ENCODE data around the gene WLS.

DNA sequence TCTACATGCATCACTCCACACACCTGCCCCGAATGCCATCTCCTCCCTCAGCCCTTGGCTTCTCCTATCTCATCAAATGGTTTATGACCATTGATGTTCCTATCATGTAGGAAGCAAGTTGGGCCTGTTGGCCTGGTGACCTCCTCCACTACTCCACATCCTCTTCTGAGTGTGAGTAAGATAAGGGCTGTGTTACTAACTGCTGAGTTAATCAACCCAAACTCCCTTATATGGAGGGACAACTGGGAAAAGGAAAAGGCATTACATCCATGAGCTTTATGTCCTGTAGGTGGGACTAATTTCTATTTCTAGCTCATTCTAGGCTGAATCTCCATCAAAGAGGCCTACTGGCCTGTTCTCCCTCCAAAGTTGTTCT, 57.6 kb downstream of the WLS start:
- TF ChIP-seq, protein P1, sequence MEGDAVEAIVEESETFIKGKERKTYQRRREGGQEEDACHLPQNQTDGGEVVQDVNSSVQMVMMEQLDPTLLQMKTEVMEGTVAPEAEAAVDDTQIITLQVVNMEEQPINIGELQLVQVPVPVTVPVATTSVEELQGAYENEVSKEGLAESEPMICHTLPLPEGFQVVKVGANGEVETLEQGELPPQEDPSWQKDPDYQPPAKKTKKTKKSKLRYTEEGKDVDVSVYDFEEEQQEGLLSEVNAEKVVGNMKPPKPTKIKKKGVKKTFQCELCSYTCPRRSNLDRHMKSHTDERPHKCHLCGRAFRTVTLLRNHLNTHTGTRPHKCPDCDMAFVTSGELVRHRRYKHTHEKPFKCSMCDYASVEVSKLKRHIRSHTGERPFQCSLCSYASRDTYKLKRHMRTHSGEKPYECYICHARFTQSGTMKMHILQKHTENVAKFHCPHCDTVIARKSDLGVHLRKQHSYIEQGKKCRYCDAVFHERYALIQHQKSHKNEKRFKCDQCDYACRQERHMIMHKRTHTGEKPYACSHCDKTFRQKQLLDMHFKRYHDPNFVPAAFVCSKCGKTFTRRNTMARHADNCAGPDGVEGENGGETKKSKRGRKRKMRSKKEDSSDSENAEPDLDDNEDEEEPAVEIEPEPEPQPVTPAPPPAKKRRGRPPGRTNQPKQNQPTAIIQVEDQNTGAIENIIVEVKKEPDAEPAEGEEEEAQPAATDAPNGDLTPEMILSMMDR (IDR thresholded peaks at IDR 0.05), result no peak
- no peak for TF ChIP-seq POLR2A (IDR thresholded peaks at IDR 0.05)

Measured in lower leg skin (tissue), 3 donors.